ENCODE data around the gene AOAH.
"Not testable (repeated sequence)": the region's sequence is repeated elsewhere in the genome, so short reads cannot be mapped to it uniquely, and the experiment has no call there.

AOAH gene

GRCh38 chr7:36507475-36508440 lies 216.5 kb downstream of the AOAH start:
- DNase-seq (ENCODE audit: low read depth in 2 of 2): no peak

- no peak for DNase-seq (ENCODE audit: low read depth in 2 of 2)
Observed at GRCh38 chr7:36506820-36507219, 217.5 kb downstream of the AOAH start.

- no peak for DNase-seq (ENCODE audit: low read depth in 2 of 2)
Observed at GRCh38 chr7:36506130-36506798, 218.0 kb downstream of the AOAH start.

GRCh38 chr7:36504617-36505016 lies 219.7 kb downstream of the AOAH start:
- DNase-seq (ENCODE audit: low read depth in 2 of 2): not testable (repeated sequence)

- DNase-seq (ENCODE audit: low read depth in 2 of 2): not testable (repeated sequence)
Observed at GRCh38 chr7:36504216-36504615, 220.1 kb downstream of the AOAH start.

- DNase-seq (ENCODE audit: low read depth in 2 of 2): no peak
Observed at GRCh38 chr7:36497775-36498174, 226.5 kb downstream of the AOAH start.

GRCh38 chr7:36497176-36497575 lies 227.1 kb downstream of the AOAH start:
- DNase-seq (ENCODE audit: low read depth in 2 of 2): not testable (repeated sequence)

GRCh38 chr7:36496576-36496975 lies 227.7 kb downstream of the AOAH start:
- DNase-seq (ENCODE audit: low read depth in 2 of 2): no peak

GRCh38 chr7:36491317-36491716 lies 233.0 kb downstream of the AOAH start:
- DNase-seq (ENCODE audit: low read depth in 2 of 2): no peak

GRCh38 chr7:36490419-36490830 lies 233.9 kb downstream of the AOAH start:
- DNase-seq (ENCODE audit: low read depth in 2 of 2): no peak

GRCh38 chr7:36488672-36489071 lies 235.6 kb downstream of the AOAH start:
- DNase-seq (ENCODE audit: low read depth in 2 of 2): not testable (repeated sequence)

GRCh38 chr7:36487756-36488336 lies 236.4 kb downstream of the AOAH start:
- no peak for DNase-seq (ENCODE audit: low read depth in 2 of 2)

- no peak for DNase-seq (ENCODE audit: low read depth in 2 of 2)
Observed at GRCh38 chr7:36486336-36486735, 238.0 kb downstream of the AOAH start.

GRCh38 chr7:36484265-36484664 lies 240.0 kb downstream of the AOAH start:
- DNase-seq (ENCODE audit: low read depth in 2 of 2): no peak

- DNase-seq (ENCODE audit: low read depth in 2 of 2): not testable (repeated sequence)
Observed at GRCh38 chr7:36483853-36484252, 240.4 kb downstream of the AOAH start.

GRCh38 chr7:36478745-36479144 lies 245.5 kb downstream of the AOAH start:
- no peak for DNase-seq (ENCODE audit: low read depth in 2 of 2)

- no peak for DNase-seq (ENCODE audit: low read depth in 2 of 2)
Observed at GRCh38 chr7:36475381-36475780, 248.9 kb downstream of the AOAH start.

- no peak for DNase-seq (ENCODE audit: low read depth in 2 of 2)
Observed at GRCh38 chr7:36475011-36475342, 249.3 kb downstream of the AOAH start.

GRCh38 chr7:36474283-36475010 lies 249.8 kb downstream of the AOAH start:
- DNase-seq (ENCODE audit: low read depth in 2 of 2): no peak

- no peak for DNase-seq (ENCODE audit: low read depth in 2 of 2)
Observed at GRCh38 chr7:36473454-36474282, 250.6 kb downstream of the AOAH start.

- no peak for DNase-seq (ENCODE audit: low read depth in 2 of 2)
Observed at GRCh38 chr7:36472141-36472729, 252.1 kb downstream of the AOAH start.

All from stimulated activated CD8-positive, alpha-beta memory T cell treated with anti-CD3 and anti-CD28 coated beads, Interleukin-2, amount 100 ng/mL, for 1 hour (primary cell).